Transverse colon (tissue), 4 donors: ENCODE results near the gene KLK1.

Experiments
- POLR2A ChIP-seq: fragments of 450-650 bp; IDR thresholded peaks from one replicate; pipeline ENCODE4 v1.6.1; 2016; ENCODE audit warnings: antibody characterized with exemption, mild to moderate bottlenecking, moderate library complexity
- POLR2AphosphoS5 ChIP-seq, 3 donors: sonication (generic); formaldehyde crosslinking; IDR thresholded peaks; one replicate each; pipeline ENCODE4 v1.6.1; 2016; ENCODE audit warnings: antibody characterized with exemption in 3 of 3
- TF ChIP-seq, protein P1 (sequence below), 5 experiments: fragments of 200-600 bp in 3 of 5; fragments of 450-650 bp in 2 of 5; sonication (generic) in 3 of 5; IDR thresholded peaks; 1 replicate in 2 of 5; 2 replicates in 3 of 5; pipeline ENCODE4 v1.5.1; 2016 to 2017; ENCODE audit warnings: antibody characterized with exemption in 5 of 5, inconsistent platforms in 3 of 5, mild to moderate bottlenecking in 2 of 5, moderate library complexity in 1 of 5

DNA sequence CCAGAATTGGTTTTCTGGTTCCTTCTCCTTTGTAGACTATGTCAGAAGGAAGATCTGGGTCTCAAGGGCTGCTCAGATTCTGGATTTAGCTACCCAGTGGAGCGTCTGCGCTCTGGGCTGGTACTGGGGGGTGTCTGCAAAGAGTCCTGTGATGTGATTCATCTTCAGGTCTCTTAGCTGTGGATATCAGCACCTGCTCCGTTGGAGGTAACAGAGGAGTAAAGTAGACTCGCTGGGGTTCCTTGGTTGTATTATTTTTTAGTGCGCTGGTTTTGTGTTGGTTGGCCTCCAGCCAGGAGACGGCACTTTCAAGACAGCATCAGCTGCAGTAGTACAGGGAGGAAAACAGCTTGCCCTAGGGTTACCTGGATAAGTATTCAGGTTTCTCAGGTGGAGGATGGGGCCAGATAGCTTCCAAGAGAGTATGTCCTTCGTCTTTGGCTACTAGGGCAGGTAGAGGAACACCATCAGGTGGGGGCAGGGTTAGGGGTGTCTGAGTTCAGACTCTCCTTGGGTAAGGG lies 20.2 kb upstream of the KLK1 start:
- TF ChIP-seq, protein P1, sequence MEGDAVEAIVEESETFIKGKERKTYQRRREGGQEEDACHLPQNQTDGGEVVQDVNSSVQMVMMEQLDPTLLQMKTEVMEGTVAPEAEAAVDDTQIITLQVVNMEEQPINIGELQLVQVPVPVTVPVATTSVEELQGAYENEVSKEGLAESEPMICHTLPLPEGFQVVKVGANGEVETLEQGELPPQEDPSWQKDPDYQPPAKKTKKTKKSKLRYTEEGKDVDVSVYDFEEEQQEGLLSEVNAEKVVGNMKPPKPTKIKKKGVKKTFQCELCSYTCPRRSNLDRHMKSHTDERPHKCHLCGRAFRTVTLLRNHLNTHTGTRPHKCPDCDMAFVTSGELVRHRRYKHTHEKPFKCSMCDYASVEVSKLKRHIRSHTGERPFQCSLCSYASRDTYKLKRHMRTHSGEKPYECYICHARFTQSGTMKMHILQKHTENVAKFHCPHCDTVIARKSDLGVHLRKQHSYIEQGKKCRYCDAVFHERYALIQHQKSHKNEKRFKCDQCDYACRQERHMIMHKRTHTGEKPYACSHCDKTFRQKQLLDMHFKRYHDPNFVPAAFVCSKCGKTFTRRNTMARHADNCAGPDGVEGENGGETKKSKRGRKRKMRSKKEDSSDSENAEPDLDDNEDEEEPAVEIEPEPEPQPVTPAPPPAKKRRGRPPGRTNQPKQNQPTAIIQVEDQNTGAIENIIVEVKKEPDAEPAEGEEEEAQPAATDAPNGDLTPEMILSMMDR (IDR thresholded peaks at IDR 0.05): no peak
- no peak for TF ChIP-seq POLR2A
- no peak for TF ChIP-seq POLR2AphosphoS5 (IDR thresholded peaks at IDR 0.05)
